ENCODE data around the gene CIB2.

DNA sequence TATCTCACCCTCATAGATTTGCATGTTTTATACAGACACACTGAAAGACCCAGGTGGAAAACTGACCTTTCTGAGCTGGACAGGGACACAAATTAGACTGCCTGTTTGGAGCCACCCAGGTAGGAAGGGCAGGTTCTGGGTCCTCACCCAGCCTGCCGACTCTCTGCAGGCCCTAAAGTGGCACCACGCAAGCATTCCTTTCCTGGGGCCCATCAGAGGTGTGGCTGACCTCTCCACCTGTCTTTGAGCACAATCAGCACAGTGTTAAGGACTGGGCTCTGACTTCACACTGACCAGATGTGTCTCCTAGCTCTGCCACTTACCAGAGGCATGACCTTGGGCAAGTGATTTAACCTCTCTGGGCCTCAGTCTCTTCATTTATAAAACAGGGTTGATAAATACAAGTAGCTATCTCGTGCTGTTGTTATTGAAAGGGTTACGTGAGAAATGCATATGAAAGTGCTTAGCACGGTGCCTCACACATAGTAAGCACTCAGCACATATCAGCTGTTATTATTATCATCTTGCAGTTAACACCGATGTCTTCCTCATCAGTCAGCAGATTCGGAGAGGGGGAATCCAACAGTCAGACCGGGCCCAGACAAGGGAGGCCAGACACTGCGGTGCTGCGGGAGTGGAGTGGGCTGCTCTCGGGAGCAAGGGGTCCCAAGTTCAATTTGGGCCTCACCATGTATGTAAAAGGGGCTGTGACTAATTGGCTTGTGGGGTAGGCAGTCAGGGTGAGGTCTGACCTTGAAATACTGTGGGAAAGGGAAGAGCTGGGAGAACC is 51.8 kb downstream of the CIB2 start:
- no peak for TF ChIP-seq POLR2AphosphoS5 (IDR thresholded peaks at IDR 0.05; ENCODE audit: low read depth, low read length)
- TF ChIP-seq, protein P1, sequence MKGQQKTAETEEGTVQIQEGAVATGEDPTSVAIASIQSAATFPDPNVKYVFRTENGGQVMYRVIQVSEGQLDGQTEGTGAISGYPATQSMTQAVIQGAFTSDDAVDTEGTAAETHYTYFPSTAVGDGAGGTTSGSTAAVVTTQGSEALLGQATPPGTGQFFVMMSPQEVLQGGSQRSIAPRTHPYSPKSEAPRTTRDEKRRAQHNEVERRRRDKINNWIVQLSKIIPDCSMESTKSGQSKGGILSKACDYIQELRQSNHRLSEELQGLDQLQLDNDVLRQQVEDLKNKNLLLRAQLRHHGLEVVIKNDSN (IDR thresholded peaks at IDR 0.05; ENCODE audit: borderline replicate concordance, low read depth): no peak
- no peak for TF ChIP-seq GATA2 (CRISPR knock-in tag; IDR thresholded peaks at IDR 0.05)
- TF ChIP-seq FOXJ3 (CRISPR knock-in tag; IDR thresholded peaks at IDR 0.05): no peak
- TF ChIP-seq EZH2phosphoT487 (IDR thresholded peaks at IDR 0.05; ENCODE audit: borderline replicate concordance, low read depth): no peak
- TF ChIP-seq, protein P2, sequence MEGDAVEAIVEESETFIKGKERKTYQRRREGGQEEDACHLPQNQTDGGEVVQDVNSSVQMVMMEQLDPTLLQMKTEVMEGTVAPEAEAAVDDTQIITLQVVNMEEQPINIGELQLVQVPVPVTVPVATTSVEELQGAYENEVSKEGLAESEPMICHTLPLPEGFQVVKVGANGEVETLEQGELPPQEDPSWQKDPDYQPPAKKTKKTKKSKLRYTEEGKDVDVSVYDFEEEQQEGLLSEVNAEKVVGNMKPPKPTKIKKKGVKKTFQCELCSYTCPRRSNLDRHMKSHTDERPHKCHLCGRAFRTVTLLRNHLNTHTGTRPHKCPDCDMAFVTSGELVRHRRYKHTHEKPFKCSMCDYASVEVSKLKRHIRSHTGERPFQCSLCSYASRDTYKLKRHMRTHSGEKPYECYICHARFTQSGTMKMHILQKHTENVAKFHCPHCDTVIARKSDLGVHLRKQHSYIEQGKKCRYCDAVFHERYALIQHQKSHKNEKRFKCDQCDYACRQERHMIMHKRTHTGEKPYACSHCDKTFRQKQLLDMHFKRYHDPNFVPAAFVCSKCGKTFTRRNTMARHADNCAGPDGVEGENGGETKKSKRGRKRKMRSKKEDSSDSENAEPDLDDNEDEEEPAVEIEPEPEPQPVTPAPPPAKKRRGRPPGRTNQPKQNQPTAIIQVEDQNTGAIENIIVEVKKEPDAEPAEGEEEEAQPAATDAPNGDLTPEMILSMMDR (IDR thresholded peaks at IDR 0.05): no peak
- no peak for TF ChIP-seq SMC3 (IDR thresholded peaks at IDR 0.05; ENCODE audit: low read depth, low read length)
- TF ChIP-seq YY1 (IDR thresholded peaks at IDR 0.05; ENCODE audit: low read depth): no peak
- no peak for TF ChIP-seq TCF12 (IDR thresholded peaks at IDR 0.05)
- no peak for TF ChIP-seq IRF3 (IDR thresholded peaks at IDR 0.05; ENCODE audit: low read depth, low read length)
- TF ChIP-seq, protein P3, sequence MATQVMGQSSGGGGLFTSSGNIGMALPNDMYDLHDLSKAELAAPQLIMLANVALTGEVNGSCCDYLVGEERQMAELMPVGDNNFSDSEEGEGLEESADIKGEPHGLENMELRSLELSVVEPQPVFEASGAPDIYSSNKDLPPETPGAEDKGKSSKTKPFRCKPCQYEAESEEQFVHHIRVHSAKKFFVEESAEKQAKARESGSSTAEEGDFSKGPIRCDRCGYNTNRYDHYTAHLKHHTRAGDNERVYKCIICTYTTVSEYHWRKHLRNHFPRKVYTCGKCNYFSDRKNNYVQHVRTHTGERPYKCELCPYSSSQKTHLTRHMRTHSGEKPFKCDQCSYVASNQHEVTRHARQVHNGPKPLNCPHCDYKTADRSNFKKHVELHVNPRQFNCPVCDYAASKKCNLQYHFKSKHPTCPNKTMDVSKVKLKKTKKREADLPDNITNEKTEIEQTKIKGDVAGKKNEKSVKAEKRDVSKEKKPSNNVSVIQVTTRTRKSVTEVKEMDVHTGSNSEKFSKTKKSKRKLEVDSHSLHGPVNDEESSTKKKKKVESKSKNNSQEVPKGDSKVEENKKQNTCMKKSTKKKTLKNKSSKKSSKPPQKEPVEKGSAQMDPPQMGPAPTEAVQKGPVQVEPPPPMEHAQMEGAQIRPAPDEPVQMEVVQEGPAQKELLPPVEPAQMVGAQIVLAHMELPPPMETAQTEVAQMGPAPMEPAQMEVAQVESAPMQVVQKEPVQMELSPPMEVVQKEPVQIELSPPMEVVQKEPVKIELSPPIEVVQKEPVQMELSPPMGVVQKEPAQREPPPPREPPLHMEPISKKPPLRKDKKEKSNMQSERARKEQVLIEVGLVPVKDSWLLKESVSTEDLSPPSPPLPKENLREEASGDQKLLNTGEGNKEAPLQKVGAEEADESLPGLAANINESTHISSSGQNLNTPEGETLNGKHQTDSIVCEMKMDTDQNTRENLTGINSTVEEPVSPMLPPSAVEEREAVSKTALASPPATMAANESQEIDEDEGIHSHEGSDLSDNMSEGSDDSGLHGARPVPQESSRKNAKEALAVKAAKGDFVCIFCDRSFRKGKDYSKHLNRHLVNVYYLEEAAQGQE (IDR thresholded peaks at IDR 0.05; ENCODE audit: low read depth, low read length): no peak
